OCI-LY1 (cell line): Measurements from ENCODE around the gene ADGRG7.

ENCODE experiments used
- H2AFZ ChIP-seq: fragments of 200-600 bp; sonication (generic), shearing (Covaris generic); 2 replicates; pipeline ENCODE4 v1.6.0; 2014; ENCODE audit warnings: antibody characterized with exemption, mild to moderate bottlenecking, low read length
- H3F3A ChIP-seq: fragments of 200-600 bp; sonication (generic), shearing (Covaris generic); 2 replicates; pipeline ENCODE4 v1.6.0; 2014; ENCODE audit warnings: mild to moderate bottlenecking, antibody characterized with exemption, low read length, moderate library complexity; ENCODE audit not compliant: insufficient read depth
- H3K27ac ChIP-seq: fragments of 200-600 bp; sonication (generic); 2 replicates; pipeline ENCODE4 v1.5.1; 2014; ENCODE audit warnings: low read length, mixed run types, mild to moderate bottlenecking, low read depth; ENCODE audit not compliant: poor library complexity, severe bottlenecking
- H3K27me3 ChIP-seq: fragments of 200-600 bp; sonication (generic); 2 replicates; pipeline ENCODE4 v1.6.0; 2014; ENCODE audit warnings: antibody characterized with exemption, mild to moderate bottlenecking, low read length, moderate library complexity; ENCODE audit not compliant: insufficient read depth
- H3K36me3 ChIP-seq: fragments of 200-600 bp; sonication (generic); 2 replicates; pipeline ENCODE4 v1.6.1; 2014; ENCODE audit warnings: mild to moderate bottlenecking, antibody characterized with exemption, low read length, moderate library complexity, mixed read lengths; ENCODE audit not compliant: insufficient read depth
- H3K4me1 ChIP-seq: fragments of 200-600 bp; sonication (generic); 2 replicates; pipeline ENCODE4 v1.5.1; 2014; ENCODE audit warnings: mild to moderate bottlenecking, low read length, moderate library complexity; ENCODE audit not compliant: insufficient read depth, severe bottlenecking
- H3K4me2 ChIP-seq: fragments of 200-600 bp; sonication (generic), shearing (Covaris generic); 2 replicates; pipeline ENCODE4 v1.6.1; 2014; ENCODE audit warnings: low read length
- H3K4me3 ChIP-seq: fragments of 200-600 bp; sonication (generic); 2 replicates; pipeline ENCODE4 v1.5.1; 2014; ENCODE audit warnings: low read length, low read depth, mild to moderate bottlenecking, mixed read lengths; ENCODE audit not compliant: poor library complexity, severe bottlenecking
- H3K79me2 ChIP-seq: fragments of 200-600 bp; shearing (Covaris generic); 2 replicates; pipeline ENCODE4 v1.6.1; 2016; ENCODE audit warnings: mixed run types, low read length, mixed read lengths; ENCODE audit not compliant: insufficient read depth
- H3K9ac ChIP-seq: fragments of 200-600 bp; sonication (generic), shearing (Covaris generic); 2 replicates; pipeline ENCODE4 v1.6.1; 2014; ENCODE audit warnings: mild to moderate bottlenecking, low read length, mixed read lengths
- H3K9me2 ChIP-seq: fragments of 200-600 bp; sonication (generic), shearing (Covaris generic); 2 replicates; pipeline ENCODE4 v1.6.1; 2014; ENCODE audit warnings: low read depth, mild to moderate bottlenecking, low read length, mixed read lengths
- H3K9me3 ChIP-seq: fragments of 200-600 bp; shearing (Covaris generic); 2 replicates; pipeline ENCODE4 v1.6.1; 2014; ENCODE audit warnings: low read length, mixed read lengths
- H4K20me1 ChIP-seq: fragments of 200-600 bp; sonication (generic), shearing (Covaris generic); 2 replicates; pipeline ENCODE4 v1.6.0; 2016; ENCODE audit warnings: mild to moderate bottlenecking, low read length; ENCODE audit not compliant: insufficient read depth
- EZH2 ChIP-seq: fragments of 200-600 bp; sonication (generic), shearing (Covaris generic); IDR thresholded peaks from 2 replicates; pipeline ENCODE4 v1.8.0; 2017; ENCODE audit warnings: borderline replicate concordance, mixed run types, mild to moderate bottlenecking, antibody characterized with exemption, low read length, moderate library complexity, mixed read lengths
- TF ChIP-seq, protein P1 (sequence below): fragments of 200-600 bp; sonication (generic), shearing (Covaris generic); IDR thresholded peaks from 2 replicates; pipeline ENCODE4 v1.5.1; 2017; ENCODE audit warnings: mild to moderate bottlenecking, antibody characterized with exemption, low read length, moderate library complexity, mixed read lengths

The ADGRG7 gene

DNA sequence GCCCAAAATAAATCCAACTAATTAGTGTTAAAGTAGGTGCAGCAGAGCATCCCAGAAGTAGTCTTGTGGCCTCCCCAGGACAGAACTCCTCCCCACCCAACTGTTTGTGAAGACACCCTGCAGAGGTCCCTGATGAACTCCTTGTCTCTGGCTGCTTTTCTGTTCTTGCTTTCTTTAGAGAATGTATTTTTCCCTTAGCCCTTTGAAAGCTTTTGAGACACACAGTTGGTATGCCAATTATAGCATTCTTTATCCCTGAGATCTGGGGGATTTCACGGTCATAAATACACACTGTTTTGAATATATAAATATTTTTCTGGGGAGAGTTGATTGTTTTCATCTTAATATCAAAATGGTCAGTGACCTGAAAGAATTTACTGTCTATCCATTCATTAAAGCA lies 109.7 kb downstream of the ADGRG7 start:
- Histone ChIP-seq H3K9me3 (no peaks in the 10 kb centered on the region), H4K20me1 (no peaks in the 10 kb centered on the region), H3K4me2 (no peak overlapping the region), H3K27ac (no peak overlapping the region), H3K27me3 (no peaks in the 10 kb centered on the region), H3K79me2 (peaks cover 38% of the 10 kb centered on the region), H3K36me3 (peaks cover 86% of the 10 kb centered on the region), H3F3A (no peaks in the 10 kb centered on the region), H3K4me1 (no peaks in the 10 kb centered on the region), H3K4me3 (no peak overlapping the region), H3K9ac (no peak overlapping the region), H2AFZ (no peak overlapping the region), H3K9me2 (no peaks in the 10 kb centered on the region)
- no peak for TF ChIP-seq EZH2
- TF ChIP-seq, protein P1, sequence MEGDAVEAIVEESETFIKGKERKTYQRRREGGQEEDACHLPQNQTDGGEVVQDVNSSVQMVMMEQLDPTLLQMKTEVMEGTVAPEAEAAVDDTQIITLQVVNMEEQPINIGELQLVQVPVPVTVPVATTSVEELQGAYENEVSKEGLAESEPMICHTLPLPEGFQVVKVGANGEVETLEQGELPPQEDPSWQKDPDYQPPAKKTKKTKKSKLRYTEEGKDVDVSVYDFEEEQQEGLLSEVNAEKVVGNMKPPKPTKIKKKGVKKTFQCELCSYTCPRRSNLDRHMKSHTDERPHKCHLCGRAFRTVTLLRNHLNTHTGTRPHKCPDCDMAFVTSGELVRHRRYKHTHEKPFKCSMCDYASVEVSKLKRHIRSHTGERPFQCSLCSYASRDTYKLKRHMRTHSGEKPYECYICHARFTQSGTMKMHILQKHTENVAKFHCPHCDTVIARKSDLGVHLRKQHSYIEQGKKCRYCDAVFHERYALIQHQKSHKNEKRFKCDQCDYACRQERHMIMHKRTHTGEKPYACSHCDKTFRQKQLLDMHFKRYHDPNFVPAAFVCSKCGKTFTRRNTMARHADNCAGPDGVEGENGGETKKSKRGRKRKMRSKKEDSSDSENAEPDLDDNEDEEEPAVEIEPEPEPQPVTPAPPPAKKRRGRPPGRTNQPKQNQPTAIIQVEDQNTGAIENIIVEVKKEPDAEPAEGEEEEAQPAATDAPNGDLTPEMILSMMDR, result no peak

DNA sequence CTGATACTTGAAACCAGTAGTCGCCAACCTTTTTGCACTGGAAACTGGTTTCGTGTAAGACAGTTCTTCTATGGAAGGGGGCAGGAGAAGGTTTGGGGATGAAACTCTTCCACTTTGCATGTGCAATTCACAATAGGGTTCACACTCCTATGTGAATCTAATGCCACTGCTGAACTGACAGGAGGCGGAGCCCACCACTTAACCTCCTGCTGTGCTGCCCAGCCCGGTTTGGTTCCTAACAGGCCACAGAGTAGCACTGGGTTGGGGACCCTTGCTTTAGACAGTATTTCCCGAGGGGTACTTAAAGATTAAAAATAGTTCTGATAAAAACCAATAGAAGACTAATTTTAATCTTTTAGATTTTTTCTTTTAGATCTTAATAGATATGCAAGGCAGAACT lies 111.0 kb downstream of the ADGRG7 start:
- no peak overlapping the region for H3K27ac ChIP-seq
- H3K9me3 ChIP-seq, result no peaks in the 10 kb centered on the region
- H3K36me3 ChIP-seq, result peaks cover 74% of the 10 kb centered on the region
- H3K27me3 ChIP-seq, result no peaks in the 10 kb centered on the region
- no peaks in the 10 kb centered on the region for H3K4me1 ChIP-seq
- H4K20me1 ChIP-seq, result no peaks in the 10 kb centered on the region
- peaks cover 34% of the 10 kb centered on the region for H3K79me2 ChIP-seq
- H3K9ac ChIP-seq, result no peak overlapping the region
- H3K4me2 ChIP-seq, result no peak overlapping the region
- H3K4me3 ChIP-seq, result no peak overlapping the region
- H2AFZ ChIP-seq, result no peak overlapping the region
- H3K9me2 ChIP-seq, result no peaks in the 10 kb centered on the region
- no peaks in the 10 kb centered on the region for H3F3A ChIP-seq
- TF ChIP-seq, protein P1, result no peak
- TF ChIP-seq EZH2, result no peak

DNA sequence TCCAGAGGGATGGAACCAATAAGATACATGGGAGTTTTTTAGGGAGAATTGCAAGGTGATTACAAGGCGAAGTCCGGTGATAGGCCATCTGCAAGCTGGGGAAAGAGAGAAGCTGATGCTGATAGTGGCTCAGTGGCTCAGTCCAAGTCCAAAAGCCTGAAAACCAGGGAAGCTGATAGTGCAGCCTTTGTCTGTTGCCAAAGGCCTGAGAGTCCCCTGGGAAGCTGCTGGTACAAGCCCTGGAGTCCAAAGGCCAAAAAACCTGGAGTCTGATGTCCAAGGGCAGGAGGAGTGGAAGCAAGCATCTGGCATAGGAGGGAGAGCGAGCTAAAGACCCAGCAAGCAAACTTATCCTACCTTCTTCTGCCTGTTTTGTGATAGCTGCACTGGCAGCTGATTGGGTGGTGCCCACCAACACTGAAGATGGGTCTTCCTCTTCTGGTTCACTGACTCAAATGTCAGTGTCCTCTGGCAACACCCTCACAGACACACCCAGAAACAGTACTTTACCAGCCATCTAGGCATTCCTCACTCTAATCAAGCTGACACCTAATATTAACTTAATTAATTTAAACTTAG lies 116.6 kb downstream of the ADGRG7 start:
- TF ChIP-seq, protein P1, result no peak
- TF ChIP-seq EZH2, result no peak
- Histone ChIP-seq H3K9me3 (no peaks in the 10 kb centered on the region), H3K27me3 (no peaks in the 10 kb centered on the region), H3K9me2 (no peaks in the 10 kb centered on the region), H3K4me1 (no peaks in the 10 kb centered on the region), H3K79me2 (no peaks in the 10 kb centered on the region), H3K4me3 (no peak overlapping the region), H3K27ac (no peak overlapping the region), H3F3A (no peaks in the 10 kb centered on the region), H3K4me2 (no peak overlapping the region), H3K9ac (no peak overlapping the region), H2AFZ (no peak overlapping the region), H3K36me3 (peaks cover 61% of the 10 kb centered on the region), H4K20me1 (no peaks in the 10 kb centered on the region)
